KBM-7 (cell line): Measurements from ENCODE around the gene SMC4.
"Not testable (repeated sequence)": the region's sequence is repeated elsewhere in the genome, so short reads cannot be mapped to it uniquely, and the experiment has no call there.

ENCODE experiments used
- DNase-seq: peaks from one replicate; pipeline ENCODE4 v3.0.0-alpha.2; 2015
- in situ Hi-C: fragments of 300-500 bp; cut with MboI; formaldehyde crosslinking; loops from 2 replicates; pipeline ENCODE4 v1.14.3; 2020; ENCODE audit warnings: low sequenced_read_pairs, low pct_unique_long_range_greater_than_20kb, mixed read lengths

Gene SMC4

DNA sequence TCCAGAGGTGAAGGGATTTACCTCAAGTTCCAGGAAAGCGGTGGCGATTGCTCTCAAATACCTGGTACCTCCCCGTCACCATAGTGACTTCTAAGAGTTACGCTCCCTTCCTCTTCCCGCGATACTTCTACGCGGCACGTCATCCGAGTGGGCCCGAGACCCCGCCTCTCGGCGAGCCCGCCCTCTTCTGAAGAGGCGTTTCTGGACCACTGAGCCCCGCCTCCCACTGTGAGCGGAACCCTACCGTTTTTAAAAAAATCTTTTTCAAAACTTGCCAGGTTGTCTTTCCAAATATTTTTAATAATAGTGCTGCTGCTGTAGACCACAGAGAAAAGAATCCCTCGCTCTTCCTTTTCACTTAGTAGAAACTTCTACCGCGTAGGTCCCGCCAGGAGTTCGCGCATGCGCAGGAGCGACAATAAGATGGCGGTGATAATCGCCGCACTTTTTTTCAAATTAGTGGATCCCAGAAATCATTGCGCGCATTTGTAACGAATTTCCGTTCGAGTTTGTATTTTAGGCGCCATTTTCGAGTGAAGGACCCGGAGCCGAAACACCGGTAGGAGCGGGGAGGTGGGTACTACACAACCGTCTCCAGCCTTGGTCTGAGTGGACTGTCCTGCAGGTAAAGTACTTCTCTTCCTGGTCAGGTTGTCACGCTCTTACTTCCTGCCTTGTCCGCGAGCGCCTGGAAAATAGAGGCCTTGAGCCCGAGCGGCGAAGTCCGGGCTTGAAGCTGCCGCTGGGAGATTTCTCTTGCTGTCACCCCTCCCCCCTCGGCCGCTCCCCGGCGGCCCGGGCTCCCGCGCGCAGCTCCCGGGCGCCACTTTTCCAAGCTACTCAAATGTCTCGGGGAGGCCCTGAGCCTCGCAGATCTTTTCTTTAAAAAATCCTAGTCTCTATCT lies at the start of gene SMC4, which contains the start of gene IFT80:
Gene SMC4 (plus strand): TSS at position 526 of the 905 bp plus-strand sequence. CDS start 1,177 bp downstream, outside the sequence.
Gene IFT80 (minus strand): TSS at position 101 of the 905 bp plus-strand sequence. CDS start 14,625 bp downstream, outside the sequence.
- in situ Hi-C loops: no loop called here

DNA sequence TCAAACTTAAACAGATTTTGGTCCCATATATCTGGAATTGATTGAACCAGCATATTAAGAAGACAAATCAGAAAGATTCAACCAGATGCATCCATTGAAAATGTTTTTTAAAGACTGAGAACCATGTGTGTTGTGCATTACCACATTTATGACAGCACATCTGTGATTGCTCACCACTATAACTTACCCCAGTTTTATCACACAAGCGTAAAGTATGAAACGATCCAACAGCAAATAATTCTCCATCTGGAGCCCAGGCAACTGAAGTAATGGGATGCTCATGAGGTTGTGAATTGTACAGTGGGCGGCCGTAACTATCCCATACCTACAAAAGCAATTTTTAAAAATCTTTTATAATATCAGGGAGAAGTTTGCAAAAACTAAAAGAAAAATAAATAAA lies 43.6 kb upstream of the SMC4 start:
- DNase-seq: no peak
- in situ Hi-C loops: no loop called here

More for the DNA sequence above, at the start of gene SMC4, which contains the start of gene IFT80:
- peak; percentile 96 for DNase-seq

DNA sequence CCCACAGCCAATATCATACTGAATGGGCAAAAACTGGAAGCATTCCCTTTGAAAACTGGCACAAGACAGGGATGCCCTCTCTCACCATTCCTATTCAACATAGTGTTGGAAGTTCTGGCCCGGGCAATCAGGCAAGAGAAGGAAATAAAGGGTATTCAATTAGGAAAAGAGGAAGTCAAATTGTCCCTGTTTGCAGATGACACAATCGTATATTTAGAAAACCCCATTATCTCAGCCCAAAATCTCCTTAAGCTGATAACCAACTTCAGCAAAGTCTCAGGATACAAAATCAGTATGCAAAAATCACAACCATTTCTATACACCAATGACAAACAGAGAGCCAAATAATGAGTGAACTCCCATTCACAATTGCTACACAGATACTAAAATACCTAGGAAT lies 36.6 kb upstream of the SMC4 start:
- in situ Hi-C loops, DNase-seq: not testable (repeated sequence)

DNA sequence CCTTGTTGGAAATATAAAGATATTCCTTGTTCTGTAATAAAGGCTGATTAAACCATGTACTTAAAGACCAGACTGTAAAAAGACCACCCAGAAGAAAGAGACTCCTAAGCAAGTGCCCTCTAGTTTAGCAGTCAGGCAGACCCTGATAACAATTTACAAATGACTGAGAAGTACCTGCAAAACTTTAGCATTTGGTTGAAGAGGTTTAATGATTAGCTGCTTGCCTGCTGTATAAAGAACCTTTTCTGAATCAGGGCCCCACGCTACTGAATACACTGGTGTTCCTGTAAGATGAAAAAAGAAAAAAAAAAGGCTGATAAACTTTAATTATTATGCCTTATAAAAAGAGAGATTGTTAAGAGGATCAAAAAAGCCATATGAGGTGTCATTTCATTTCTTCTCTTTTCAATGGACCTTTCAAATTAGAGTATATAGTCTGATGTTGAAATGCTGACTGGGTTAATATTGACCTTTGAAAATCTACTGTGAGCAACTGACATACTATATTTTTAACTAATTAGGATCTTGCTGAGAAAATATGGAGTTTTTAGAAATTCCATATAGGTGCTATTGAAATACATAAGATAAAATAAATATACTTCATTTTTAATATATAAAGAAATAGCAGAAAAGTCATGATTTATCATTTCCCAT lies 33.5 kb upstream of the SMC4 start:
- no peak for DNase-seq
- in situ Hi-C loops: no loop called here

DNA sequence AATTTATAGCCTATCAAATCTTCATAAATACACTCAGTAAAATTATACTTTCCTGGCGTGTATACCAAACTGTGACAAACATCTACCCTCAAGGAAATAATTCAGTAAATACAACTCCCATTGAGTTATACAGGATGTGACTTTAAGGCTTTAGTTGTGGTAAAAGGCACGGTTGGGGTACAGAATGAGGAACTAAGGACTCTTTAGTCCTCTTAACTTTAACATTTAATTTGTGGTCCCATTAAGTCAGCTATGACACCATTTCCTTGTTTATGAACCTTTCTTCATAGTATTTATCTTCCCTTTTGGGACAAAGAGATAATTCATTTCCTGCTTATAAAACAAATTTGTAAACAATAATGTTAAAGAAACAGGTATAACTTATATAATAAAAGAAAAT lies 30.6 kb upstream of the SMC4 start:
- DNase-seq: peak; percentile 76
- in situ Hi-C loops: no loop called here

DNA sequence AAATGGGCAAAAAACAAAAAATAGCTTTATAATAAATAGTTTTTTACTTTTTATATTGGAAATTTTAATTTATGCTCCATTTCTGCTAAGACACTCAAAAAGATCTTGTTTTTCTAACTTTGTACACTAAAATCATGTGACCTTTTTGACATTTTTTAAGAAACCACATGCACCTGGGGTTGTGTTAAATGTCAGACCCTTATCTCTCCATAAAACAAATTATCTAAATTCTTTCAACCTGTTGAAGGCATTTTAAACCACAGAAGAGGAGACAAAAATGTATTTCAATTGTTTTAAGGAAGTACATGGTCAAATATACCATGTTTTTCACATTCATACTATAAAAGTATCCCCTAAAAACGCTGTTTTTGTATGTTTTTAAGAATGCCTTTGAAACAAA lies 29.7 kb upstream of the SMC4 start:
- no peak for DNase-seq
- in situ Hi-C loops: no loop called here

DNA sequence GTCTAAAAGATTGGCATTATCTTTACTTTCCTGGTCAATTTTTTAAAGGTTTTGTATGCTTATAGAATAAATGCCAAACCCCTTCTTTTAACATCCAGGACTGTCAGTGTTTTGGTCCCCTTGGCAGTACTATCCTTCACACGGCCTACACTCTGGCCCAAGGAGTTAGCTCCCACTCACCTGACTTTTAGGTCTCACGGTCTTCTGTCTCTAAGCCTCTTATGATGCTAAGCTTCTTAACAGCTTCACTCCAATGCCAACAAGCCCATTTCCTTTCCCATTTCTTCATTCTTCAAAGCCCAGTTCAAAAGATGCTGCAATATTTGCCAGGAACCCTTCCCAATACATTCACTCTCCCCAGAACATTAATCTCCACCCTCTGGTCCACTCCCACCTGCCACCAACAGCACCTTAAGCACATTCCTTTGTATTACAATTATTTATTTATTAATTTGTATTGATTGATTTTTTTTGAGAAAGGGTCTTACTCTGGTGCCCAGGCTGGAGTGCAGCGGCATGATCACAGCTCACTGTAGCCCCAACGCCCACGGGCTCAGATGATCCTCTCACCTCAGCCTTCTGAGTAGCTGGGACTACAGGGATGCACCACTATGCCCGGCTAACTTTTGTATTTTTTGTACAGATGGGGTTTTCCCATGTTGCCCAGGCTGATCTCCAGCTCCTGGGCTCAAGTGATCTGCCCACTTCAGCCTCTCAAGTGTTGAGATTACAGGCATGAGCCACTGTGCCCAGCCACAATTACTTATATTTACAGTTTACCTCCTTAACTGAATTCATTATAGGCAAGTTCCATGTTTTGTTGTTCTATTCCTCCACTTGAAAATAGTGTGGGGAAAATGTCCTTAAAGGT lies 28.2 kb upstream of the SMC4 start:
- in situ Hi-C loops: no loop called here
- no peak for DNase-seq

DNA sequence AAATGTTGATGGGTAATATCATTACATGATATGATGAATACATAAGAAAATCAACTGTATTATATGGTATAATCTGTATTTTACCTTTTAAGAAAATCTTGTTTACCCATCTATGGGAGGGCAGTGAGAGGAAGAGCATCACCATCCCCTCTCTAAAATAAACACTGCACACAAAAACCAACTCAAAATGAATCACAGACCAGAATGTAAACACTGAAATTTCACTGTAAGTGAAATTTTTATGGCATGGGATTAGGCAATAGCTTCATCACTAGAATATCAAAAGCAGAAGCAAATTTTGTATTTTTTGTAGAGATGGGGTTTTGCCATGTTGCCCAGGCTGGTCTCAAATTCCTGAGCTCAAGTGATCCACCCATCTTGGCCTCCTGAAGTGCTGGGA lies 26.7 kb upstream of the SMC4 start:
- in situ Hi-C loops: no loop called here
- no peak for DNase-seq

DNA sequence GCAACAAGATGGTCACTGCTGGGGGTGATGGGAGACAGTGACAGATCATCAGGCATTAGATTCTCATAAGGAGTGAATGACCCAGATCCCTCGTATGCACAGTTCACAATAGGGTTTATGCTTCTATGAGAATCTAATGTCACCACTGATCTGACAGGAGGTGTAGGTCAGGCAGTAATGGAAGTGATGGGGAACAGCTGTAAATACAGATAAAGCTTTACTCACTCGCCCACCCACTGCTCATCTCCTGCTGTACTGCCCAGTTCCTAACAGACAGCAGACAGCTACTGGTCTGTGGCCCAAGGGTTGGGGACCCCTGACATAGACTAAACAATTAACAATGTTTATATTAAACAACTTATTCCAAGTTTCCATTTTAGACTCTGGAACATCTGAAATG lies 25.8 kb upstream of the SMC4 start:
- in situ Hi-C loops: no loop called here

DNA sequence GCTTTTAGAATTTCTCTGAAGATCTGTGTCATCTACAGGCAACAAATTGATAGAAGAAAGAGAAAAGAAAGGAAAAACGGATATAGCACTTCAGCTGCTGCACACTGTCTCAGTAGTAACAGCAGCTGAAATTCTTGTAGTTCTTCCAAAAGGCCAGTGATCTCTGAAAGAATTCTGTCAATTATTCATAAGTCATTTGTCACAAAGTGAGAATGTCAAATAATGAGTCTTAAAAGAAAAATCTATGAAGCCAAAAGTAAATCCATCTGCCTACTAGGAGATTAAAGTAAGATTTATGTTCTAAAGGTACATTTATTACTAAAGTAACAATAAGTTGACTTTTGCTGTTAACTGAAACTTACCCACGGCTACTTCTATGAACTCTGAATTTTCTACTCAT lies 25.0 kb upstream of the SMC4 start:
- DNase-seq: no peak
- in situ Hi-C loops: no loop called here

More for the DNA sequence above, 25.8 kb upstream of the SMC4 start:
- no peak for DNase-seq

DNA sequence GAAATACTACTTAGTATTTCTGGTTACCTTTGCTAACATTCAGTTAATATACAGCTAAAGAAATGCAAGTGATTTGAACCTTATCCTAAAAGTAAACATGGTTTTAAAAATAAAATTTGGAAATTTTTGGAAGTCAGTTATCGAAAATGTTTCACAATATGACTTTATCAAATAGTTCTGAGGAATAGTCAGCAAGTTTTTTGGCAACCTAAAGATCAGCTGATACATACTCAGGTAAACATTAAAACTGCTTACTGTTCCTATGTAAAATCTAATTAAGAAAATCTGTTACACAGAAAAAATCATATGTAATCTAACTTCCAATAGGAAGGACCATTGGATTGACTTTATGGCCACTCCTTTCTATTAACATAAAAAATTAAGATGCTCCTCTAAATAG lies 24.5 kb upstream of the SMC4 start:
- in situ Hi-C loops: no loop called here
- DNase-seq: no peak

DNA sequence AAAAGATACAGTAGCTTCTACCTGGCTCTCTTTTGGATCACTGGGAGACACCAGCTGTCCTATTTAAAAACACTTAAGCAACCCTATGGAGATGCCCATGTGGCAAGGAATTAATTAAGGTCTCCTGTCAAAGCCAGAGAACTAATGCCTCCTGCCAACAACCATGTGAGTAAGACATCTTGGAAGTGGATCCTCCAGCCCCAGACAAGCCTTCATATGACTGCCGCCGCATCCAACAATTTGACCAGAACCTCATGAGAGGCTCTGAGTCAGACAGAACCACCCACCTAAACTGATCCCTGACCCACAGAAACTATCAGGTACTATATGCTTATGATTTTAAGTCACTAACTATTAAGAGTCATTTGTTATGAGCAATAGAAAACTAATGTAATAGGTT lies 22.8 kb upstream of the SMC4 start:
- in situ Hi-C loops: no loop called here
- no peak for DNase-seq

DNA sequence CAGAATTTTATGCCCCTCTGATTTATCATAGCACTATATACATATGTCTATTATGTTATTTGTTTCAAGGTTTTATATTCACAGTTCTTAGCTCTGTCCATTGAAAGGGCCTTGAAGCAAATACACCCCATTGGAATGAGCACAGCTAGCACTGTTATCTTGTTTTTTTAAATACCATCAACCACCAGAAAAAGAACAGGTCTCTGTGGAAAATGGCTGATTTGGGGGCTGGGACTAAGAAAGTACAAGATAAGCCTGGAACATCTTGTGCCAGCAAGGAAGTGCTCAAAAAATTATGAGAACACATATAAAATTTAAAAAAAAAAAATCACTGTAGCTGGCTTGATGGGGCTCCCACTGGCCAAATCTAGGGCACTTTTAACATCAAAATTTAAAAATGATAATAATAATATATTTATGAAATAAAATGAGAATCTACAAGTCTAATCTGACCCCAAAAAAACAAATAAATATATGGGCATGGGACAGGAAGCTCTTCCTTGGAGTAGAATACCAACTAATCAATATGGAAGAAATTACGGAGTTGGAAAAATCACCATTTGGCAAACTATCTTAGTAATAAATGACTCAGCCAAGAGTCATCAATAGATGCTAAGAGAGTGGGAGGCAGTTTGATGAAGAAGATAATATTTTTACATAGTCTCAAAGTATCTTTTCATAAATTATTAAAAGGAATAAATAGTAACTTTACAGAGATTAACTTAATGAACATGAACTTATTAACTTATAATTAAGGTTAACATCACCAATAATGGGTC lies 20.9 kb upstream of the SMC4 start:
- in situ Hi-C loops: no loop called here

DNA sequence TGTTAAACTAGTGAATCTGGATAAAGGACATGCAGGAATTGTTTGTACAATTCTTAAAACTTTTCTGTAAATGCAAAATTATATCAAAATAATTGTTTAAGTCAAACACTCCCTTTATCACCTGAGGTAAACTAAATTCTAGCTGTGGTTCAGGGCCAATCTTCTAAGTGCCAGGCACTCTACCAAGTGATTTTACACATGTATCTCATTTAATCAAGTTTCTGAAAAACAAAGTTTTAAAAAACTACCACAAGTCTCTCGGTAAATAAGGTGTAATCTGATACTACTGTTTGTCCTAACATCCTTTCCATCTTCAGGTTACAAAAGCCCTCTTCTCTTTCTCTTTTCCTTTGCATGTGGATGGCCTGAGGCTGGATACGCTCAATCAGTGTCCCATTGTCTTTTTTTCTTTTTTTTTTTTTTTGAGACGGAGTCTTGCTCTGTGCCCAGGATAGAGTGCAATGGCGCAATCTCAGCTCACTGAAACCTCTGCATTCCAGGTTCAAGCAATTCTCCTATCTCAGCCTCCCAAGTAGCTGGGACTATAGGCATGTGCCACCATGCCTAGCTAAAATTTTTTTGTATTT lies 19.7 kb upstream of the SMC4 start:
- no peak for DNase-seq
- in situ Hi-C loops: no loop called here

More for the DNA sequence above, 20.9 kb upstream of the SMC4 start:
- no peak for DNase-seq

DNA sequence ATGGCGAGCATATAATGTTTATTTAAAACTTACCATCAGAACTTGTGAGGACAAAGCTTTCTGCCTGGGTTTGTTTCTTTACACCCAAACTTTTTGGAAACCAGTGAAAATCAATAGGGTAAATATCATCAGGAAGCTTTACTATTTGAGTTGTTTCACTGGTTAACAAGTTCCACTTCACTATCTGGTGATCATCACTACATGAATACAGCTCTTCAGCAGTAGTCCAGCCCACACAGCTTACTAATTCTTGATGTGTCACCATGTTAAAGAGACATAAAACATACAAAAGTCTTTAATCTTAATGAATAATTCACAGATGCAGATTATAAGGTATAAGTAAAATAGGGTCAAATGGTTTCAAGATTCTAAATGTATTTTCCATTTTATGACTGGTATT lies 18.0 kb upstream of the SMC4 start:
- in situ Hi-C loops: no loop called here

DNA sequence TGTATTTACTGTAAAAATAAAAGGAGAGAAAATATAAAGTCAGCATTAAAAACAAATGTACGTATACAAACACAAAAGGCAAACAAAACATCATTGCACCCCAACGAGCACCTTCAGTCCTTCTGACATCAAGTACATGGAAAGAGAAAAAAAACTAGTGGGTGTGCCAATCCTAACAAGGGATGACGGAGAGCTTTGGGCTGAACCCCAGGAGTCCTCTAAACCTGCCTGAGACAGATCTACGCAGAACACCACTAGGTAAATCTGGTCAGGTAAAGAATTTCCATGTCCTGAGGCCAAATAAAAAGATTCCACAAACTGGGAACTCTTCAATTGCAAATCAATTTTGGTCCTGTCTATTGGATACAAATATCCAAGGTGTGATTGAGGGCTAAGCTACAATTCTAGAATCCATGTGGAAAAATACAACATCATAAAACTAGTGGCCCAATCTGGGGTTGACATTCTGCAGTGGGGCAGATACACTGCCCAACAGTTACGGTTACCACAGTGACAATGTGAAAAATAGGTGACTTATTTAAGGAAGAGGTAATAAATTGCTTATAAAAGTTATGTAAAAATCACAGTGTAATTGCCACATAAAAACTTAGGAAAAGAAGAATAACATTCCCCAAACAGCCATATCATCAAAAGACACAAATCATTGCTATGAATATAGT lies 14.7 kb upstream of the SMC4 start:
- DNase-seq: no peak

More for the DNA sequence above, 18.0 kb upstream of the SMC4 start:
- DNase-seq: no peak

DNA sequence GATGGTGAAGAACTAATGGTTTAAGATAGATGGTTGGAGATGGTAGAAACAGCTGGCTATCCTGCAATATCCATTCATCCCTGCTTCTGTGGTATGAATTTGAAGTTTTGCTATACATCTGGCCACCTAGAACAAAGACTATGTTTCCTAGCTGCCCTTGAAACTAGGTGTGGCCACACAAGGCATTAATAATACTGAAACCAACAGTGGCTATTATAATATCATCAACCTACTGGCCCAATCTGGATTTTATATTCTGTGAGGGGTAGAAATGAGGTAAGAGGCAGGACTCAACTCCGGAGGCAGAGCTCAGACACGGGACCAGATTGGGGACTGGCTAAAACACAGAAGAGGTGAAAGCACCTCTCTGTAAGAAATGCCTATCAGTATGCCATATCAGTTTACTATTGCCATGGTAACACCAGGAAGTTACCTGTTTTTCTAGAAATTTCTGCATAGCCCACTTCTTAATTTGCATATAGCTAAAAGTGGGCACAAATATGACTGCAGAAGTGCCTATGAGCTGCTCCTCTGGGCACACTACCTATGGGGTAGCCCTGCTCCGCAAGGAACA lies 8.8 kb upstream of the SMC4 start:
- in situ Hi-C loops: no loop called here

More for the DNA sequence above, 14.7 kb upstream of the SMC4 start:
- in situ Hi-C loops: no loop called here

More for the DNA sequence above, 8.8 kb upstream of the SMC4 start:
- no peak for DNase-seq
